GM10248 (cell line): ENCODE results near the gene CDK18.

Source experiments
- CTCF ChIA-PET: fragments of 300-600 bp; sonication (Branson Sonifier 250); formaldehyde crosslinking; extraction: SDS; loops from one replicate; lab custom pipeline; 2021; ENCODE audit warnings: antibody characterized with exemption; lab: Yijun Ruan, JAX
- POLR2A ChIA-PET: fragments of 350-650 bp; sonication (Branson Sonifier 250); formaldehyde crosslinking; extraction: SDS; loops from one replicate; lab custom pipeline; 2020; ENCODE audit warnings: antibody characterized with exemption; lab: Yijun Ruan, JAX
- DNase-seq: peaks from one replicate; pipeline ENCODE4 v3.0.0; 2012; ENCODE audit errors: extremely low spot score
- CTCF ChIP-seq: IDR thresholded peaks from 2 replicates; pipeline ENCODE4 v1.5.1; 2012; ENCODE audit warnings: mild to moderate bottlenecking, low read depth; ENCODE audit errors: extremely low read depth, missing control alignments, control extremely low read depth

CDK18 gene

DNA sequence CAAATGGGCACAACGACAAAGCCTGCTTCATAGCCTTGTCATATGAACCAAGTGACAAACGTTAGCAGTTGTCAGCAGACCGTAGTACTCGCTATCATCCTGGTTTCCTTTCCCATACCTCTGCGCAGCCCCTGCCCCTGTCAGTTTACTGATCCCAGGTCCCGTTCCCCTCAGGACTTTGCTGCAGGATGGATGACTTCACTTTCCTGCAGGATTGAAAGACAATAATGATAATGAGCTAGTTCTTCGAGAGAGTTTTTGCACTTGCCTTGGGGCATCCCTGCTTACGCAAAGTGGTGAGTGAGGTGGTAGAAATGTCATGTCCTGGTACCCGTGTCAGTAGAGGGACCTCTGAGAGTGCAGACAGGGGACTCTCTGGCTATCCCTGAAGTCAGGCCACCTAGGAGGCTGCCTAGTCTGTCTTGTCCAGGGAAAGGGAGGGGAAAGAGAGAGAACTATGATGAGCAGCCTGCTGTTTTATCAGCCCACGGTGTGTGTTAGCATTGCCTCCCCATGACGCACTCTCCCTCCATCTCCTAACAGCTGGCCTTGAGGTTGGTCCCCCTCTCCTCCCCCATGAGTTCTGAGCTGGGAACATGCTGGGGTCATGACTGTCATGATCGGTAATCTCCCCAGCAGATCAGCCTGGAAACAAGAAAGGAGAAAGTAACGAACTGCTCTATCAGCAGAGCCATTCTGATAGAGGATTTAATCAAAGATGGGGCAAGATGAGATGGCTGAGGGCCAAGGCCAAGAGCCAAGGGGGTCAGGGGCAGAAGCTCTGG, 73.6 kb downstream of the CDK18 start:
- no peak for DNase-seq
- ChIA-PET CTCF (interaction anchor here (0.8 to 6.5 kb wide), 4 partner anchors 14 to 124 kb away, joined by 3 to 57 read pairs (median 6); no protein-coding TSS in a partner anchor), POLR2A (no interaction called here)
- no peak for TF ChIP-seq CTCF

DNA sequence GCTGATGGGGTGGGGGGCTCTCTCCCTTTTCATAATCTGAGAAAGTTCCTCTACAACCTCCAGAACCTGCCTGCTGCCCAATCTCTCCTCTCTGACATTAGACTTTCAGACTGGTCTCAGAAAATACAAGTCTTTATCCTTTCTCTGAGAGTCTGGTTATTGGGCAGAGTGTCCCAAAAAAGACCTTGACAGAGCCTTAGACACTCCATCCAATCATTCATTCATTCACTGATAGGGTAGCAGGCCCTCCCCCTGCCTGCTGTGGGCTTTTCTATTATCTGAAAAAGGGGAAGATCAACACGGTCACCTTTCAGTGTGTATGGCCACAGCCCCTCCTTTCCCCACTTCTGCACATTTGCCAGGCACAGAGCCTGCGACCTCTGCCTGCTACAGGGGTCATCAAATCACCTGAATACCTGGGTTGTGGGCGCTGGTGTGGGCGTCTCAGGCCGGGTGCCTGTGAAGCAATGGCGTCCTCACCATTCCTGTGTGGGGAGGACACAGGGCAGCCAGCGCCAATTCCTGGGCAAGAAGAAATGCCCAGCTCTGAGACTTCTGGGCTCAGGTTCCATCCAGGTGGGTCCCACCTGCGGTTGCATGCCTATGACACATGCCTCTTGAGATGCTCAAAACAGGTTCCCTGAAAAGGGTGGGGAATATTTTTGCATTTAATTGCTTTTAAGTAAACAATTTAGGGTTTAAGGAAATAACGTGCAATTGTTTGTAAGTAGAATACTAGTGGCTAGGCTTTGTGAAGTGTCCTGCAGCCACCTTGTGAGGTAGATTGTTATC, 74.5 kb downstream of the CDK18 start:
- POLR2A ChIA-PET: no interaction called here
- CTCF ChIA-PET: interaction anchor here (1.0 to 6.5 kb wide), 3 partner anchors 13 to 80 kb away, joined by 4 to 57 read pairs (median 10); no protein-coding TSS in a partner anchor
- no peak for TF ChIP-seq CTCF
- no peak for DNase-seq

GRCh38 chr1:205579711-205580110, 75.2 kb downstream of the CDK18 start:
- no peak for TF ChIP-seq CTCF
- ChIA-PET POLR2A (no interaction called here), CTCF (interaction anchor here (1.0 to 6.5 kb wide), 2 partner anchors 12 to 55 kb away, joined by 4 to 57 read pairs; no protein-coding TSS in a partner anchor)
- DNase-seq: no peak

DNA sequence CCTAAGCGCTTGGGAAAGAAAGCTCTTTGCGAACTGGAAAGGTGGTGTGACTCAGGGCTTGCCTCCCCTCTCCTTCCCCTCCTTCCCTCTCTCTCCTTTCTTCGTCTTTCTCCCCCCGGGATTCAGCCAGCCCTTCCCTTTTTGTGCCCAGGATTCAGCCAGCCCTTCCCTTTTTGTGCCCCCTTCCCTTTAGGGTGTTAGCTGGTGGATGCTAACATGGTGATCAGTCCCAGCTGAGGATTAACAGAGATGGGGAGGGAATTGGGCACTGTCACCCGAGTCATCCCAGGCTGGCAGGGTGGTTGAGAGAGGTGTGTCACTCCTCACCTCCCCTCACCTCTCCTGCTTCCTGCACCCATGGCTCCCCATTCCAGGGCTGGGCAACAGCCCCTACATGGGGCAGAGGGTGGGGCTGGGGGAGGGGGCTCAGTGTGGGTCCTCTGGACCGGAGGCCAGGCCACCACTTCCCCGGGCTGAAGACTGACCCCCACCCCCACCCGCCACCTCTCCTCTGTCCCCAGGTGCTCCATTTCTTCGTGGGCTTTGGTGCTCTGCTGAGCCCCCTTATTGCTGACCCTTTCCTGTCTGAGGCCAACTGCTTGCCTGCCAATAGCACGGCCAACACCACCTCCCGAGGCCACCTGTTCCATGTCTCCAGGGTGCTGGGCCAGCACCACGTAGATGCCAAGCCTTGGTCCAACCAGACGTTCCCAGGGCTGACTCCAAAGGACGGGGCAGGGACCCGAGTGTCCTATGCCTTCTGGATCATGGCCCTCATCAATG, 75.9 kb downstream of the CDK18 start:
- DNase-seq: no peak
- CTCF ChIA-PET: interaction anchor here (1.0 to 6.5 kb wide), 3 partner anchors 12 to 79 kb away, joined by 3 to 57 read pairs (median 3); no protein-coding TSS in a partner anchor
- POLR2A ChIA-PET: no interaction called here
- TF ChIP-seq CTCF: no peak

DNA sequence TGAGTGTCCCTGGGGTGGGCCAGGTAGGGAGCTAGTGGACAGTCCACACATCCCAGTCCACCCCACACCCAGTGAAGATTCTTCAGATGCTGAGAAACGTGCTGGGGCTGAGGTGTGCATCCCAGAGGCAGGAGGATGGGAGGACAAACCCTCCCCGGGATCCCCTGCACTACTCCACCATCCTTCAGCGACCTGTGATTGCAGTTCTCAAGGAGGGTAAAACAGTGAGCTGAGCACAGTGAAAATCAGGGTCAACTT, 76.4 kb downstream of the CDK18 start:
- POLR2A ChIA-PET: no interaction called here
- TF ChIP-seq CTCF: no peak
- no peak for DNase-seq
- CTCF ChIA-PET: interaction anchor here (1.0 to 6.5 kb wide), 3 partner anchors 11 to 78 kb away, joined by 3 to 57 read pairs (median 3); no protein-coding TSS in a partner anchor
